Measurements from ENCODE around the gene CCR3.

Gene CCR3

DNA sequence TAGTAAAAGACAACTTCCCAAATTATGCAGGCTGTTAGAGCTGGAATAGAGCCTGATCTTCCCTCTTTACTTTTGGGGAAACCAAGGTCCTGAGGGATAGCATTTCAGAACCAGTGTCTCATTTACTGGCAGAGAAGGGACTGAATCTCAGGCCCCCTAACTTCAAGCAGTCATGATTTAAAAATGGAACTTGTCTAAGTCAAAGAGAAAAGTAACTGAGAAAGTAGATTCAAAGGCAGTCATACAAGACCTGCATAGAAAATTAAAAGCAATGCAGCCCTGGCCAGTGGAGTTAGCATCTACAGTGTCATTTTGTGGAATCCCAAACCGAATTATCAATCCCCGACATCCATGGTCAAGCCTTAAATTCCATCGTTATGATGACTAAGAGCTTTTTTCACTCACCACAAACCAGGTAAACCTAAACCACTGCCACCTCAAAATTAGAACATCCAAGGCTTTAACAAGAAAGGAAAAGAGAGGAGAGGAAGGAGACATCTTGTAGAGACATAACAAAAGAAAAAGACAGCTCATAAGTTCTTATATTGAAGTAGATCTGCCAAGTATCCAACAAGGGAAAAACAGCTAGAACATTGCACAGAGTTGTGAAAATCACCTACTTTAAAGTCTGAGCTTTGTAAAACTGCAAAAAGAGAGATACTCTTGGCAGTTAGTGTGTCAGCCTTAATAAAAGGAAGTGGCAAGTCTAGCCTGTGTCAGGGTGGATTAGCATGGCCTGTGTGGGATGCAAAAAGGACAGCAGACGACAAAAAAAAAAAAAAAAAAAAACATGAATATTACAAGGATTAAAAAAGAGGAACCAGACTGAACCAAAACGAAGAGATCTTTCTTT is 57.6 kb downstream of the CCR3 start:
- DNase-seq, result peak; percentile 68 to 80 (median 78)

DNA sequence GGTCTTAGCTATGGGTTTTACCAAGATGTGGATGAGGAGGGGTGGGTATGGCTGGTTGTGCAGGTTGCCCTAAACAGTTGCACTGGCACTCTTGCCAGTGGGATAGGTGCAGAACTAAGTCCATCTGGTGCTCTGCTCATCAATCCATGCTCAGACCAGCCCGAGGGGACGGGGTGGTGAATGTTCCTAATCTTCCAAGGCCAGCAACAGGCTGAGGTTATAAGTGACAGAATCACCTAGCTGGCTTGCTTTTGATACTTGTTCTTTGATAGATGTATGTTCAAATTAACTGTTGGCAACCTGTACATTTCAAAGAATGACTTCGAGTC is 58.2 kb downstream of the CCR3 start:
- no peak for DNase-seq

DNA sequence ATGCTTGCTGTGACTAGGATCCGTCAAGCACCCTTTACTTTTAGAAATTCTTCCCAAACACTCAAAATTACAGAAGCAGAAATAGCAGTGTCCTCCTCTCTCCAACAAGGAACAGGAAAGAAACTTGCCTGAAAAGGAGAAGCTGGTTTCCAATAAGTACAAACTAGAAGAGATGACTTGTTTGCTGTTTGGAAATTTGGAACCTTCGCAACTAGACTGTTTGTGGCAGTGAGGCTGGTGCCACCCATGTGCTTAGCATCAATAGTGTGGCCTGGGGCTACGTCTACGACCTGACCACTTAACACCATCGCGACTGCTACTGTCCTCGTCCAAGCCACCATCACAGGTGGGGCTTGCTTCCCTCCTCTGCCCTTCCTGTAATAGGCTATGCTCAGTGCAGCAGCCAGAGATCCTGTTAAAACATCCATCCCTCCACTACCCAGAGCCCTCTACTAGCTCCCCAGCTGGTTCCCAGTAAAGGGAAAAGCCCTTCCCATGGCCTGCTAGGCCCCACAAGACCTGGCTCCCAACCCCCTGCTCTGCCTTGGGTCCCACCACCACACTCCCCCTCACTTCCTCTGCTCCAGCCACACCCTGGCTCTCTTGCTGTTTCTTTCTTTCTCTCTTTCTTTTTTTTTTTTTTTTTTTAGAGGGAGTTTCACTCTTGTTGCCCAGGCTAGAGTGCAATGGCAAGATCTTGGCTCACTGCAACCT is 59.0 kb downstream of the CCR3 start:
- peak; percentile 76 to 90 (median 87) for DNase-seq

DNA sequence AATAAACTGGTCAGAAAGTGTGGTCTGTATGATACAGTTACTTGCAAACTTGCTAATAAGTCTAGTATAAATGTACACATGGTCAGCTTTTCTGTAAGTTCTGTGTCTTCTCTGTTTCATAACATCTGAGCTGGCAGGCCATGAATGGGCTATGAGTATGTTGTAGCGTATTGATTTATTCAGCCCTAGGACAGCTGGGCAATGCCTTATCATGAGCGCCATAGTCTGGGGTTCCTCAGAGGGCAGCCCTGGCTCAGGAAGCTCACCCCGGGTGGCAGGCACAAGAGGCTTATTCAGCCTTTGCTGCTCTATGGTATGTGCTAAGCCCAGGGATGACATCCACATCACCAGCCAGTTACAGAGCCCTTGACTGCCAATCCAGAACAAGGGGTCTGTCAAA is 61.0 kb downstream of the CCR3 start:
- DNase-seq, result peak in 2 of 3 donors; percentile 44 to 53

DNA sequence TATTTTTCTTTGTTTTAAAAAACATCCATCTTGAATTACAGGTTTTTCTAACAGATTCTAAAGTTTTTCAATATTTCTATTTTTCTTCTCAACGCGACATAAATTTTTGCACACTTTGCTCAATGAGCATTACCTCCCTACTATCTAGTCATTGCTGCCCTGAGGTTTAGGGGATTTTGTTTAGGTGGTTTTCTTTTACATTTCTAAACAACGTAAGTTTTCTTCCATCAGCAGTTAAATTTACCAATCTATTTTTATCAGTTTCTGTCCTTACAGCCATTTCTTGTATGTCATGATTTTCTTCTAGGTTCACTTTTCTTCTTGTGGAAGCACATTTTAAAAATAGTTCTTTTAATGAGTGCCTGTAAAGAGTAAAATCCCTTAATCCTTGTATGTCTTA is 62.5 kb downstream of the CCR3 start:
- DNase-seq, result no peak

DNA sequence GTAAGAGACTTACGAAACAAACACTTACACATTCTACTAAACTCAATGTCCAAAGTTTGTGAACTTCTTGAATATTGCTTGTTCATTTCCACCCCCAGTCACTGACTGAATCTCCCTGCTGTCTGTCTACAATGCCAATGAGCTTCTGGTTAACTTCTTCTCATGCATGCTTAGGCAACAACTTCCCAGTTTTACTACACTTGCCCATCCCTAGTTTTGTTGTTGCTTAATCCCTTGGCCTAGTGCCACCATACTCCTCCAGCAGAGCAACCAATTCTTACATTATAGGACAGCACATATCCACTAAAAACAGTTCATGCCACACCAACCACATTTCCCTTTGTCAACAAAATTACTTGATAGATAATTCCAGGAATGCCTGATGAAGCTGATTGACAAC is 70.7 kb downstream of the CCR3 start:
- peak; percentile 91 to 98 (median 95) for DNase-seq

DNA sequence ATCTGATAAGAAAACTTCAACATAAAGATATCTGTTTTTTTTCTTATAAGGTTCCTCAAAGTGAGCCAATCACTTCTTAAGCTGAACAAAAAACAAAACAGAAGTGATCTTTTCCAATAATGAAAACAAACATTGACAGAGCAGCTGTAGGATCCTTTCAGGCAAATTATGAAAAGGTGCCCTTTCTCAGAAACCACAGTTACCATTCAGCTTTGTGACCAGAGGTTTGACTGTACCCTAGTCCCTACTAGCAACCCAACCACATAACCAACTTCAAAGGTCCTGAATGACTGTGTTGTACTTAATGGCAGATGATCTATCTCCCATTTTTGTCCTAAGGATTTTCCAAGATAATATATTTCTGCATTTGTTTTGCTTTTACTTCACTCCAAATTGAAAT is 72.3 kb downstream of the CCR3 start:
- DNase-seq, result peak in 1 of 3 donors; percentile 42

DNA sequence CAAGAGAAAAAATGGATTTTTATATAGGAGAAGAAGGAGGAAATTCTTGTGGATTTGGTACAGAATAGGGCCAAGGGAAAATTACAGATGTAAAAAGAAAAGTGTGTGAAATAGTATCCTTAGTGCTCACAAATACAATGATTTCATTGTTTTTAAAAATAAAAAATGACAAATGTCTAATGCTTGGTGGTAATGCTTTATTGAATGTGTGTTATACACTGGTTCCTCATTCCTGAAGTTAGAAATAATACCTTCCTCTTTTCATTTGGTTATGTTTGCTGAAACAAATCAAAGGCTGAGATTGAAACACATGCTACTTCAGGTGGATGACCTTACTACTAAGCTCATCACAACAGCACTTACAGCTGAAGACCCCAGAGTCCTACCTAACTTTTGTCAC is 73.9 kb downstream of the CCR3 start:
- peak in 2 of 3 donors; percentile 72 to 77 for DNase-seq

All from suppressor macrophage treated with lipopolysaccharide for 1 hour (primary cell).